ENCODE measurements around the gene CNTNAP5.

Gene CNTNAP5

GRCh38 chr2:124080281-124081153 is 55.4 kb downstream of the CNTNAP5 start:
- DNase-seq (ENCODE audit: low read depth), result no peak
- TF ChIP-seq, protein P1, sequence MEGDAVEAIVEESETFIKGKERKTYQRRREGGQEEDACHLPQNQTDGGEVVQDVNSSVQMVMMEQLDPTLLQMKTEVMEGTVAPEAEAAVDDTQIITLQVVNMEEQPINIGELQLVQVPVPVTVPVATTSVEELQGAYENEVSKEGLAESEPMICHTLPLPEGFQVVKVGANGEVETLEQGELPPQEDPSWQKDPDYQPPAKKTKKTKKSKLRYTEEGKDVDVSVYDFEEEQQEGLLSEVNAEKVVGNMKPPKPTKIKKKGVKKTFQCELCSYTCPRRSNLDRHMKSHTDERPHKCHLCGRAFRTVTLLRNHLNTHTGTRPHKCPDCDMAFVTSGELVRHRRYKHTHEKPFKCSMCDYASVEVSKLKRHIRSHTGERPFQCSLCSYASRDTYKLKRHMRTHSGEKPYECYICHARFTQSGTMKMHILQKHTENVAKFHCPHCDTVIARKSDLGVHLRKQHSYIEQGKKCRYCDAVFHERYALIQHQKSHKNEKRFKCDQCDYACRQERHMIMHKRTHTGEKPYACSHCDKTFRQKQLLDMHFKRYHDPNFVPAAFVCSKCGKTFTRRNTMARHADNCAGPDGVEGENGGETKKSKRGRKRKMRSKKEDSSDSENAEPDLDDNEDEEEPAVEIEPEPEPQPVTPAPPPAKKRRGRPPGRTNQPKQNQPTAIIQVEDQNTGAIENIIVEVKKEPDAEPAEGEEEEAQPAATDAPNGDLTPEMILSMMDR (conservative IDR thresholded peaks at IDR 0.05; ENCODE audit: low read depth, low read length), result no peak
- no peak overlapping the region for H3K4me3 ChIP-seq (ENCODE audit: low read depth, low read length)

GRCh38 chr2:124081154-124081716 is 56.1 kb downstream of the CNTNAP5 start:
- DNase-seq (ENCODE audit: low read depth), result no peak
- TF ChIP-seq, protein P1 (conservative IDR thresholded peaks at IDR 0.05; ENCODE audit: low read depth, low read length), result no peak
- no peak overlapping the region for H3K4me3 ChIP-seq (ENCODE audit: low read depth, low read length)

DNA sequence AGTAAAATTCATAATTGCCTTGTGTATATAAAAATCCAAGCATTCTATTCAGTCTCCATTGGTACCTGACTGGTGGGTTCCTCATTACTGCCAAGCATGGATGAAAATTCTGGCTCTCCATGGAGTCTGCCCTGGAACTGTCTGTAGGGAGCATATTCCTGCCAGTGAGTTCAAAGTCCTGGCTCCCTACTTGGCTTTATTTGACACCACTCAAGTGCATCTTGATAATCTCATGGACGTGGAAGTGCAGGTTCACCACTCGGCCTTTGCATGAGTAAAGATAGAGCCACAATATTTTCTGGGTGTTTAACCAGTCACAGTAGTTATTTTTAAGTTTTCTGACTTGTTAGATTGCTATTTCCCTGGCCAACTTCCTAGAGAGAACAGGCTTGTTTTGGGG is 63.5 kb downstream of the CNTNAP5 start:
- TF ChIP-seq, protein P1 (conservative IDR thresholded peaks at IDR 0.05; ENCODE audit: low read depth, low read length), result no peak
- no peak for DNase-seq (ENCODE audit: low read depth)
- H3K4me3 ChIP-seq (ENCODE audit: low read depth, low read length), result no peak overlapping the region

- TF ChIP-seq, protein P1 (conservative IDR thresholded peaks at IDR 0.05; ENCODE audit: low read depth, low read length), result no peak
- no peak overlapping the region for H3K4me3 ChIP-seq (ENCODE audit: low read depth, low read length)
Measured at GRCh38 chr2:124091721-124092120, 66.6 kb downstream of the CNTNAP5 start.

DNA sequence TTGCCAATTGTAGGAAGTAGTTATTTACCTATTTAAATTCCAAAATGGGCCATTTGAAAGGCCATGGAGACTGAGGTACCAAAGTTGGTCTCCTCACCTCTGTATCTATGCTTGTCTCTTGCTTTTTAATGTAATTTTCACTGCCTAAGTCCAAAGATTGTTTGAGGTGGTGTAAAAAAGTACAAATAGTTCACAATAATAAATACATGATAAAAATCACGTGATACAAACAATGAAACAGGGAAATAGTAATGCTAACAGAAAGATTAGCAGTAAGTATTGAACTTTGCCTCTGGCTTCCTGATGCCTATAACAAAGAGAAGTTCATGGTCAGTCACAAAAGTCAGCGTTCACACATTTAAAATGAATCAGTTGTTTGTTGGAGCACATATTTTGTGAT is 67.6 kb downstream of the CNTNAP5 start:
- H3K4me3 ChIP-seq (ENCODE audit: low read depth, low read length), result no peak overlapping the region
- no peak for DNase-seq (ENCODE audit: low read depth)
- TF ChIP-seq, protein P1 (conservative IDR thresholded peaks at IDR 0.05; ENCODE audit: low read depth, low read length), result no peak

More at GRCh38 chr2:124091721-124092120, 66.6 kb downstream of the CNTNAP5 start:
- DNase-seq (ENCODE audit: low read depth), result no peak

DNA sequence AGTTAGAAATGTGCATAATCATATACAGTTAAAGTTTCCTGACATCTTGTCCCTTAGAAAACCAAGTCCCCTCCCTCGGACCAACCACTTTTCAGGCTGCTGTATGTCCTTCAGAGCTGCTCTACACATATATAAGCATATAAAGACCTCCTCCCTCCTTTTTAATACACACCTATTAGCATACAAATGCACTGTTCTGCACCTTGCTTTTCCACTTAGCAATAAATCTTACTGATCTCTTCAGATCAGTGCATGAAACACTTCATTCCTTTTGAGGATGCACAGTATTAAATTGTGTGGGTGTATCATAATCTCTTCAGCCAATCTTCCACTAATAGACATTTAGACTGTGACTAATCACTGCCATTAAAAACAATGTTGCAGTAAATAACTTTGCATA is 79.8 kb downstream of the CNTNAP5 start:
- TF ChIP-seq, protein P1 (conservative IDR thresholded peaks at IDR 0.05; ENCODE audit: low read depth, low read length), result no peak
- no peak overlapping the region for H3K4me3 ChIP-seq (ENCODE audit: low read depth, low read length)
- no peak for DNase-seq (ENCODE audit: low read depth)
